Suppressor macrophage treated with lipopolysaccharide for 4 hours (primary cell): Measurements from ENCODE around the gene AIPL1.

Source experiments
- DNase-seq: peaks from one replicate; pipeline ENCODE4 v3.0.0-alpha.2; 2020

AIPL1 gene

DNA sequence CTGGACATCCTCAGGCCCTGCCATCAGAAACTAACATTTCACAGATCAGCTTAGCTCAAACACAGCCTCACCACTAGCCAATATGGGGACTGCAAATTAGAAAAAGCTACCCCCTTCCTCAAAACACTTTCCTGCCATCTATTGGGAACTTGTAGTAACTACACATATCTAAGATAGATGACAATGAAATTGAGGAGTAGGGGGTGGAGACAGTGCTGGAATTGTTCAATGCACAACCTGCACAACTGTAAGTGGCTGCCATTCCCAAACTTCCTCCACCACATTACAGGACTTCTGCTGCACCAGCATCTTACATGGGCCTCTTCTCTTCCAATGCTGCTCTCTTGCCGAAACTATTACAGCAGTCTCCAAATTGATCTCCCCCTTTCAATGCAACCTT lies 21.9 kb downstream of the AIPL1 start:
- DNase-seq = peak; percentile 41

DNA sequence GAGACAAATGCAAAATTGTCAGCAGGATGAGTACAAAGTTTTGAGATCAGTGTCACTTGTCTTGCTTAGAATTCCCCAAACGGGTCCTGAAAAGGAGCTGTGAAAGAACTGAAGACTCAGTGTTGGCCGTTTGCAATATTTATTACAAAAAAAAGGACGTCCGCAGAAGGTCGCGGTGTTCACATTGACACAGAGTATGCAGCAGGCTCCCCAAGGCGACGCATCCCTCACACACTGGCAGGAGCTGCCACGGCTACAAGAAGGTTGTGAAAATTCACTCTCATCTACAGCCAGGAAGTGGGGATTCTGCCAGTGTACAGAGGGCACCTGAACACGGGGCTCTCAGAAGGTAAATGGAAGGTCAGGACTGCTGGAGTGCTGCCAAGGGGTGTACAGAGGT lies 26.2 kb downstream of the AIPL1 start:
- no peak for DNase-seq

- DNase-seq = no peak
Measured at GRCh38 chr17:6408276-6408675, 26.6 kb downstream of the AIPL1 start.

DNA sequence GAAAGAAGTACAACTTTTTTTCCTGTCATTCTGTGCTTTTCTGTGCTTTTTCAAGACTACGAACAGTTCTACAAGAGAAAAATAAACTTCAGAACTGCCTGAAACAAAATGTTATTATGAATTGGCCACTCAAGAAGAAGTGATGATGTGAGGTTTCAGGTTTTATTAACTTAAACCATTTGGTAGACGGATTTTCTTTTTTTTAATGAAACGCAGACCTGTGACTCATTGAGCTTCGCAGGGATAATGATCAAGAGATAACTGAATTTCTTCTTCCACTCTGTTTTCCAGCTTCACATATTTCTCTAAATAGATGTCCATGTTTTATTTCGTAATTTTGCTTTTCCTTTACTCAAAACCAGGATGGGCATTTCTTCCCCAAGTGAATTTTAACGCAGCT lies 32.7 kb downstream of the AIPL1 start:
- DNase-seq = no peak

DNA sequence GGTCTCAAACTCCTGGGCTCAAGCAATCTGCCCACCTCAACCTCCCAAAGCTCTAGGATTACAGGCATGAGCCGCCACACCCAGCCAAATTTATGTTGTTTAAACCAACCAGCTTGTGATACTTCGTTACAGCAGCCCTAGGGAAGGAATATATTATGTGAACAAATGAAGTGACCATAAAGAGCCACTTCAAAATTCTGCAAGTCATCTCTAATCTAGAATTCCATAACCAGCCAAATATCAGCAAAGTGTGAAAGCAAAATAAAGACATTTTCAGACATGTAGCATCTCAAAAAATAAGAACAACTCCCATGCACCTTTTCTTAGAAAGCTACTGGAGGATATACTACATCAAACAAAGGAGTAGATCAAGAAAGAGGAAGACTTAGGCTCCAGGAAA lies 36.0 kb downstream of the AIPL1 start:
- no peak for DNase-seq

GRCh38 chr17:6394055-6394606 lies 40.8 kb downstream of the AIPL1 start:
- no peak for DNase-seq

GRCh38 chr17:6393351-6393952 lies 41.5 kb downstream of the AIPL1 start:
- DNase-seq = no peak

DNA sequence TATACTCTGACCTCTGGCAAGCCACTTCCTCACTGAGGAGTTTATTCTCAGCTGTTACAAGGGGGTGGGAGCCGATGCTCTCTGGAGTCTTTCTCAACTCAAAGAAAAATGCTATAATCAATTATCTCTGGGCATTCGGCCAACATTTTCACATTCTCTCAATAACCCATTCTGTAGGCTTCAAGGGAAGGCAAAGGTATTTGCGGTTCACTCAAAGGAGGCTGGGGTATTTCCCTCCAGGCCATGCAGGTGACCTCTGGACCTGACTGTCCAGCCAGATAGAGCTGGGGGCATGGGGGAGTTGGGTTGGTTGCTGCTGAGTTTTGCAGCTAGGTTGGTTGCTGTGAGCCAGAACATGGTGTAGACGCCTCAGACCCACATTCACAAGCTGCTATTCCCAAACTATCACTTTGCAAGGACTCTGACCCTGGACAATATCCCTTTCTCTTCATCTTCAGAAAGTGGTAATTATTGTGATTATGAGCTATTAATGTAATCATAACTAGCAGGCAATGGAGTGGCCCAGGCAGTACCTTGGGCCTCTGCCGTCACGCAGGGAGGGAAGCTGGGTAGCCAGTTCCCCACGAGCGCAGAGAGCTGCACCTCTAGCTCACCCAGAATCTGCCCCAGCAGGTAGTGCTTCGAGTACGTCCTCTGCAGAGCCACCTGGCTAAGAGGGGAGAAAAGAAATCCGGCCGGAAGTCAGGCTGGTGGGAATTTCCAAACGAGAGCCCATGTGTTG lies 42.1 kb downstream of the AIPL1 start:
- DNase-seq = no peak

- DNase-seq = no peak
Measured at GRCh38 chr17:6388416-6388815, 46.5 kb downstream of the AIPL1 start.

DNA sequence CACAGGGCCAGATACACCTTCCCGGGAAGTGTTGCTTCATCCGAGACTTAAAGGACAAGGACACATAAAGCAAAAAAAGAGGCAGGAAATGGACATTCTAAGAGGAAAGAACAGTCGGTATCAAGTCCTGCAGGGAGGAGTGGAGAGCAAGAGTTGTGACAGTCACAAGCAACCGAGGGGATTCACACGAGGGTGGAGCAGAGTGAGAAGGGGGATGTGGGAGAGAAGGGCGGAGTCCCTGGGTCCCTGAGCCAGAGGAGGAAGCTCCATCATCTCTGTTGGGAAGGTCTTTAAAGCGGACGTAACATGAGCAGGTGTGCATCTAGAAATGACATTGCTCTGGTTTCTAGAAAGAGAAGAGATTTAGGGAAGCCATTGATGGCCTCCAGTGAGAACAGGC lies 47.1 kb downstream of the AIPL1 start:
- no peak for DNase-seq

DNA sequence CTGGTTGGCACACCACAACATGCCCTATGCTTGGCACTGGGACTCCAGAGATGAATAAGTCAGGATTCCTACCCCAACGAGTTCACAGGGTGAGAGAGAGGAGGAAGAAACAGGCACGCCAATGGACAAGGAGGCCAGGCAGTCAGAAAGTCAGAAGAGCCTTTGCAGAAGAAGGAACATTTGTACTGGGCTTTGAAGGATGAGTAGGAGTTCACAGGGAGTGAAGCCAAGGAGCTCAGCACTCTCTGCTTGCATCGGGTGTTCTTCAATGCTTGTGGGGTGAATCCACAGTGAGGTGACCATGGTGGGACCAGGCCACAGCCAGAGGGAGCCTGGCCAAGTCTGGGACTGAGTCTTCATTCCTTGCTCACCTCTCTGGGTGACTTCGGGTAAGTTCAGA lies 47.5 kb downstream of the AIPL1 start:
- no peak for DNase-seq

- DNase-seq = no peak
Measured at GRCh38 chr17:6386041-6386630, 48.8 kb downstream of the AIPL1 start.

- no peak for DNase-seq
Measured at GRCh38 chr17:6384481-6384880, 50.4 kb downstream of the AIPL1 start.

- no peak for DNase-seq
Measured at GRCh38 chr17:6381526-6382465, 53.1 kb downstream of the AIPL1 start.

DNA sequence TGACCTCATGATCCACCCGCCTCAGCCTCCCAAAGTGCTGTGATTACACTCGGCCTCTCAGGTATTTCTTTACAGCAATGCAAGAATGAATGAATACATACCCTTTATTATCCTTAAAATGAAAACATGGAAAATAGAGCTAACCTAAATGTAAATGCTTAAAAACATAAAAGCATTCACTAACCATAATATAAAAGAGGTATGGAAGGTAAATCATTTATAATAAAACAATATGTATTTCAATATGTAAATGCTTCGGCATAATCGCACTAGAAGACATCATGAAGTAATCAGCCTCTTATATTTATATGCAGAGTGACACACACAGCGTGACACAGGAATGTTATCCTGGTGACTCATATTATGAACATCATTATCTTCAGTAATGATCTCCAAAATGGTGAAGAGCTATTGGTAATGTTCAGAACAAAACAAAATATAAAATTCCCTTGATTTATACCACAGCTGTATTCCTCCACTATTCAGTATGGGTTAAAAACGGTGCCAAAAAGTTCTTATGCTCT lies 53.9 kb downstream of the AIPL1 start:
- no peak for DNase-seq

- no peak for DNase-seq
Measured at GRCh38 chr17:6377906-6378305, 57.0 kb downstream of the AIPL1 start.

- DNase-seq = no peak
Measured at GRCh38 chr17:6376931-6377361, 58.0 kb downstream of the AIPL1 start.

GRCh38 chr17:6374761-6375312 lies 60.1 kb downstream of the AIPL1 start:
- DNase-seq = peak; percentile 9

GRCh38 chr17:6374271-6374691 lies 60.6 kb downstream of the AIPL1 start:
- DNase-seq = peak; percentile 2
